HepG2 (cell line): ENCODE data around the gene CILP2. TPM values are rescaled to one million over a fixed set of nuclear protein-coding genes. Genes with fewer than 3 reads are reported as not detected.

ENCODE experiments used
- ATAC-seq: fragments of 200-7000 bp; cut with Tn5 transposase; 3 replicates; pipeline ENCODE4 v1.9.1; 2020; ENCODE audit warnings: mild to moderate bottlenecking, moderate library complexity
- BruUV-seq: library from RNA; stranded (reverse); fragments of 400-500 nt; replicated peaks from 2 replicates; lab custom pipeline; 2021; lab: Mats Ljungman, UMichigan
- CTCF ChIA-PET: fragments of 300-600 bp; formaldehyde crosslinking; extraction: SDS; loops from one replicate; lab custom pipeline; 2021; ENCODE audit warnings: low total read pairs, inconsistent platforms, low intra/inter-chr PET ratio; lab: Yijun Ruan, JAX
- POLR2A ChIA-PET: fragments of 350-600 bp; sonication (Branson Sonifier 250); formaldehyde crosslinking; loops from one replicate; lab custom pipeline; 2020; ENCODE audit warnings: antibody characterized with exemption, inconsistent platforms; lab: Yijun Ruan, JAX
- DNase-seq: peaks from one replicate; pipeline ENCODE4 v3.0.0-alpha.2; 2015; ENCODE audit warnings: low spot score
- FAIRE-seq: peaks from 3 replicates; lab custom pipeline; 2011; peaks lifted over from hg19 to GRCh38; lab: Jason Lieb, UNC
- H2AFZ ChIP-seq: one replicate; pipeline ENCODE4 v1.6.1; 2011; ENCODE audit warnings: low read length, inconsistent platforms
- H3K27ac ChIP-seq: fragments of 300-600 bp; 3 replicates; pipeline ENCODE4 v1.8.0; 2011; ENCODE audit warnings: mixed run types, mild to moderate bottlenecking, mixed read lengths, low read length, inconsistent platforms; ENCODE audit not compliant: insufficient read depth; ENCODE audit errors: extremely low read length
- H3K27me3 ChIP-seq, 2 experiments: fragments of 200-600 bp in 1 of 2; 2 replicates in 1 of 2; 3 replicates in 1 of 2; pipeline versions ENCODE4 v1.6.0 to v1.8.0; 2011; ENCODE audit warnings: low read length in 2 of 2, mild to moderate bottlenecking in 2 of 2, moderate library complexity in 2 of 2, inconsistent platforms in 1 of 2; ENCODE audit not compliant: insufficient read depth in 2 of 2, control insufficient read depth in 1 of 2
- H3K36me3 ChIP-seq, 2 experiments: fragments of 200-600 bp in 1 of 2; replicated peaks in 1 of 2; 2 replicates in 1 of 2; 3 replicates in 1 of 2; pipeline versions ENCODE4 v1.5.1 to v1.8.0; 2011; ENCODE audit warnings: low read length in 2 of 2, inconsistent platforms in 1 of 2; ENCODE audit not compliant: insufficient read depth in 2 of 2, control insufficient read depth in 1 of 2
- H3K4me1 ChIP-seq: 2 replicates; pipeline ENCODE4 v1.5.1; 2012; ENCODE audit warnings: low read length, inconsistent platforms; ENCODE audit not compliant: insufficient read depth
- H3K4me2 ChIP-seq: 2 replicates; pipeline ENCODE4 v1.6.0; 2011; ENCODE audit warnings: low read depth, low read length, inconsistent platforms
- H3K4me3 ChIP-seq, 3 experiments: fragments of 200-600 bp in 1 of 3; sonication (generic), shearing (Covaris generic) in 1 of 3; replicated peaks in 1 of 3; 2 replicates each; pipeline ENCODE4 v1.5.1; 2011 to 2016; ENCODE audit warnings: low read length in 3 of 3, inconsistent platforms in 2 of 3, low read depth in 2 of 3, mild to moderate bottlenecking in 2 of 3, control low read depth in 1 of 3, mixed read lengths in 1 of 3; ENCODE audit not compliant: insufficient read depth in 1 of 3
- H3K79me2 ChIP-seq: one replicate; pipeline ENCODE4 v1.6.1; 2011; ENCODE audit warnings: low read length, inconsistent platforms; ENCODE audit not compliant: insufficient read depth
- H3K9ac ChIP-seq: 2 replicates; pipeline ENCODE4 v1.6.0; 2011; ENCODE audit warnings: mild to moderate bottlenecking, low read depth, low read length, inconsistent platforms; ENCODE audit not compliant: insufficient read depth
- H3K9me3 ChIP-seq: 2 replicates; pipeline ENCODE4 v1.5.1; 2012; ENCODE audit warnings: mild to moderate bottlenecking, low read length
- H4K20me1 ChIP-seq: 2 replicates; pipeline ENCODE4 v1.6.0; 2011; ENCODE audit warnings: inconsistent platforms, mild to moderate bottlenecking, low read length, moderate library complexity; ENCODE audit not compliant: insufficient read depth
- EED ChIP-seq: sonication (generic); formaldehyde crosslinking; IDR thresholded peaks from 2 replicates; pipeline ENCODE4 v1.5.0; 2020; ENCODE audit warnings: mild to moderate bottlenecking, missing genetic modification reagents
- ESRRA ChIP-seq: sonication (generic); formaldehyde crosslinking; IDR thresholded peaks from 2 replicates; pipeline ENCODE4 v1.5.1; 2020; ENCODE audit warnings: mild to moderate bottlenecking, low read depth, missing genetic modification reagents
- GRHL1 ChIP-seq: sonication (generic); formaldehyde crosslinking; conservative IDR thresholded peaks from 2 replicates; pipeline ENCODE4 v1.8.0; 2022; ENCODE audit warnings: missing genetic modification reagents
- HNF4A ChIP-seq: sonication (generic); formaldehyde crosslinking; IDR thresholded peaks from 2 replicates; pipeline ENCODE4 v1.4.0; 2020; ENCODE audit warnings: missing genetic modification reagents
- HOXA9 ChIP-seq: sonication (generic); formaldehyde crosslinking; IDR thresholded peaks from 2 replicates; pipeline ENCODE4 v1.8.1; 2022; ENCODE audit warnings: missing genetic modification reagents, mild to moderate bottlenecking, moderate library complexity, borderline replicate concordance
- KLF11 ChIP-seq: IDR thresholded peaks from 2 replicates; pipeline ENCODE4 v1.6.1; 2016; ENCODE audit warnings: missing compliant biosample characterization
- MIER2 ChIP-seq: IDR thresholded peaks from 2 replicates; pipeline ENCODE4 v1.6.1; 2016; ENCODE audit warnings: missing biosample characterization, missing genetic modification reagents
- PHF21A ChIP-seq: sonication (generic); formaldehyde crosslinking; IDR thresholded peaks from 2 replicates; pipeline ENCODE4 v1.5.0; 2020; ENCODE audit warnings: mild to moderate bottlenecking, missing genetic modification reagents
- POGZ ChIP-seq: sonication (generic); formaldehyde crosslinking; IDR thresholded peaks from 2 replicates; pipeline ENCODE4 v1.4.0; 2020; ENCODE audit warnings: mild to moderate bottlenecking, missing genetic modification reagents
- SMAD9 ChIP-seq: sonication (generic); formaldehyde crosslinking; IDR thresholded peaks from 2 replicates; pipeline ENCODE4 v1.5.1; 2020; ENCODE audit warnings: mild to moderate bottlenecking, missing genetic modification reagents
- TERF1 ChIP-seq: sonication (generic); formaldehyde crosslinking; IDR thresholded peaks from 2 replicates; pipeline ENCODE4 v1.8.0; 2022; ENCODE audit warnings: mild to moderate bottlenecking, missing genetic modification reagents, moderate library complexity
- ZNF225 ChIP-seq: sonication (generic); formaldehyde crosslinking; IDR thresholded peaks from 2 replicates; pipeline ENCODE4 v1.4.0; 2020; ENCODE audit warnings: mild to moderate bottlenecking, missing genetic modification reagents
- ZNF33A ChIP-seq: sonication (generic); formaldehyde crosslinking; IDR thresholded peaks from 2 replicates; pipeline ENCODE4 v1.5.1; 2020; ENCODE audit warnings: missing genetic modification reagents, mild to moderate bottlenecking, moderate library complexity, borderline replicate concordance
- ZNF564 ChIP-seq: sonication (generic); formaldehyde crosslinking; IDR thresholded peaks from 2 replicates; pipeline ENCODE4 v1.8.1; 2023; ENCODE audit warnings: mild to moderate bottlenecking, missing genetic modification reagents
- ZNF597 ChIP-seq: sonication (generic); formaldehyde crosslinking; IDR thresholded peaks from 2 replicates; pipeline ENCODE4 v1.5.0; 2020; ENCODE audit warnings: missing genetic modification reagents
- ZNF607 ChIP-seq: sonication (generic); formaldehyde crosslinking; IDR thresholded peaks from 2 replicates; pipeline ENCODE4 v1.5.1; 2020; ENCODE audit warnings: missing genetic modification reagents, mild to moderate bottlenecking, borderline replicate concordance
- WGBS: methylation state at CpG from one replicate; pipeline ENCODE4 v1.1.6; 2017; ENCODE audit warnings: low lambda C conversion rate; 5-methylcytosine and 5-hydroxymethylcytosine counted together
- in situ Hi-C: cut with HindIII; loops from 2 replicates; pipeline ENCODE4 v1.10.0; 2017; ENCODE audit warnings: low pct_unique_long_range_greater_than_20kb; ENCODE audit not compliant: extremely low pct_ligation_motif_present
- intact Hi-C: fragments of 100-400 bp; cut with micrococcal nuclease; formaldehyde crosslinking; loops from one replicate; pipeline ENCODE4 v1.10.0; 2022; ENCODE audit not compliant: unreplicated experiment
- polyA plus RNA-seq, 8 experiments: library from polyadenylated mRNA; depleted of rRNA in 3 of 8; stranded (reverse) in 7 of 8; unstranded in 1 of 8; fragments of >200 nt; fragmentation: Illumina TruSeq in 4 of 8; extraction: Trizol in 4 of 8; gene quantifications; 2 replicates each; pipeline versions ENCODE4 v1.2.1 to v1.2.3, GENCODE V29; 2011 to 2016; ENCODE audit warnings: low read depth in 4 of 8, missing spikeins in 1 of 8, mixed read lengths in 1 of 8; ENCODE audit not compliant: insufficient read depth in 1 of 8
- total RNA-seq, 5 experiments: library from RNA; depleted of rRNA; stranded (reverse); fragments of >200 nt; fragmentation: Illumina TruSeq; extraction: Trizol; gene quantifications; 2 replicates each; pipeline ENCODE4 v1.2.3, GENCODE V29; 2016; ENCODE audit warnings: low read depth in 1 of 5

The CILP2 gene
- total and polyA plus RNA-seq, 2 of the 13 experiments (the other 11 are each of a cell fraction or from before 2014, with no cell fraction given) = 0.09 to 0.37 TPM

GRCh38 chr19:19515642-19516519, 22.2 kb upstream of the CILP2 start, which contains the start of gene NDUFA13 (continued):
- no peak for TF ChIP-seq TERF1 (CRISPR knock-in tag)
- TF ChIP-seq HNF4A (CRISPR knock-in tag) = peak; percentile 8; the same call in 1 of the 2 replicates
- TF ChIP-seq KLF11 (CRISPR knock-in tag) = 0 out of 2 replicates have a peak, but pooled peaks have one; percentile 57
- peak; percentile 56; the same call in 1 of the 2 replicates for TF ChIP-seq ZNF607 (CRISPR knock-in tag)
- peak; percentile 41; the same call in 1 of the 2 replicates for TF ChIP-seq ESRRA
- no peak for TF ChIP-seq GRHL1 (CRISPR knock-in tag)
- no peak; the same call in 1 of the 2 replicates for TF ChIP-seq ZNF564
- no peak for TF ChIP-seq ZNF33A

GRCh38 chr19:19517235-19517619, 20.8 kb upstream of the CILP2 start:
- ATAC-seq (no peak), DNase-seq (no peak), FAIRE-seq (no peak)
- H2AFZ ChIP-seq = no peak overlapping the region
- peak overlapping the region; percentile 81 for H3K9ac ChIP-seq
- WGBS = 96% methylated on average over 10 of the region's 10 CpGs
- H3K27me3 ChIP-seq = no peaks in the 10 kb centered on the region; a peak in 1 of 5 replicates
- H4K20me1 ChIP-seq = 0 out of 2 replicates have a peak, but pooled peaks cover 11% of the 10 kb centered on the region
- POLR2A ChIA-PET = no interaction called here
- peak overlapping the region; percentile 78 to 100 (median 93) for H3K4me3 ChIP-seq
- no TSS peak for BruUV-seq
- peaks cover 4 to 14% of the 10 kb centered on the region in 2 experiments; a peak in 4 of 5 replicates for H3K36me3 ChIP-seq
- CTCF ChIA-PET = no interaction called here
- H3K79me2 ChIP-seq = peaks cover 27% of the 10 kb centered on the region
- intact Hi-C loops = no loop called here
- peak overlapping the region; percentile 92 for H3K4me2 ChIP-seq
- no peak overlapping the region for H3K27ac ChIP-seq
- H3K9me3 ChIP-seq = no peaks in the 10 kb centered on the region
- in situ Hi-C loops = no loop called here
- TF ChIP-seq MIER2 (no peak), PHF21A (CRISPR knock-in tag) (no peak), ZNF597 (CRISPR knock-in tag) (no peak), EED (CRISPR knock-in tag) (no peak), HOXA9 (no peak), SMAD9 (CRISPR knock-in tag) (no peak), POGZ (CRISPR knock-in tag) (no peak), ZNF225 (CRISPR knock-in tag) (no peak)
- TF ChIP-seq, all 625 proteins: peak for 0
- H3K4me1 ChIP-seq = peaks cover 17% of the 10 kb centered on the region
